ENCODE measurements around the gene PDILT.
"Not testable (repeated sequence)": the region's sequence is repeated elsewhere in the genome, so short reads cannot be mapped to it uniquely, and the experiment has no call there.

The PDILT gene, protein sequence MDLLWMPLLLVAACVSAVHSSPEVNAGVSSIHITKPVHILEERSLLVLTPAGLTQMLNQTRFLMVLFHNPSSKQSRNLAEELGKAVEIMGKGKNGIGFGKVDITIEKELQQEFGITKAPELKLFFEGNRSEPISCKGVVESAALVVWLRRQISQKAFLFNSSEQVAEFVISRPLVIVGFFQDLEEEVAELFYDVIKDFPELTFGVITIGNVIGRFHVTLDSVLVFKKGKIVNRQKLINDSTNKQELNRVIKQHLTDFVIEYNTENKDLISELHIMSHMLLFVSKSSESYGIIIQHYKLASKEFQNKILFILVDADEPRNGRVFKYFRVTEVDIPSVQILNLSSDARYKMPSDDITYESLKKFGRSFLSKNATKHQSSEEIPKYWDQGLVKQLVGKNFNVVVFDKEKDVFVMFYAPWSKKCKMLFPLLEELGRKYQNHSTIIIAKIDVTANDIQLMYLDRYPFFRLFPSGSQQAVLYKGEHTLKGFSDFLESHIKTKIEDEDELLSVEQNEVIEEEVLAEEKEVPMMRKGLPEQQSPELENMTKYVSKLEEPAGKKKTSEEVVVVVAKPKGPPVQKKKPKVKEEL

GRCh38 chr16:20404637-20405036, at the start of gene PDILT:
Gene PDILT, minus strand, starts transcription at chr16:20404737. Its CDS starts 5,437 bp downstream, at chr16:20399300.
- DNase-seq (ENCODE audit: low spot score in 2 of 2) (no peak), ATAC-seq (ENCODE audit: low read depth) (no peak)
- Mint-ChIP-seq H3K36me3 (no peaks in the 10 kb centered on the region), H3K27ac (no peak within 1 kb of the TSS), H3K4me3 (no peak within 1 kb of the TSS), H3K4me1 (peaks cover 3% of the 10 kb centered on the region), H3K9me3 (no peaks in the 10 kb centered on the region), H3K27me3 (peaks cover 4% of the 10 kb centered on the region)

DNA sequence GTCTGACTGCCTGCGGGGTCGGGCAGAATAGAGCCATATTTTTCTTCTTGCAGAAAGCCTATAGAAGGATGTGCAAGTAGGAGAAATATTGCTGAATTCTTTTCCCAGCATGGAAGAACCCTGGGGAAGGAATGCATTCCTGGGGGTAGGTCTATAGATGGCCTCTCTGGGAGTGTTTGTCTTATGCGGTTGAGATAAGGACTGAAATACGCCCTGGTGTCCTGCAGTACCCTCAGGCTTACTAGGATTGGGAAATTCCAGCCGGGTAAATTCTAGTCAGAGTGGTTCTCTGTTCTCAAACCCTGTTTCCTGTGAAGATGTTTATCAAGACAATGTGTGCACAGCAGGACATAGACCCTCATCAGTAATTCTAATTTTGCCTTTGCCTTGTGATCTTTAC, 49.1 kb upstream of the PDILT start:
- not testable (repeated sequence) for DNase-seq (ENCODE audit: low spot score in 2 of 2); H3K27me3 Mint-ChIP-seq; H3K9me3 Mint-ChIP-seq; H3K36me3 Mint-ChIP-seq; ATAC-seq (ENCODE audit: low read depth); H3K4me3 Mint-ChIP-seq; H3K4me1 Mint-ChIP-seq; H3K27ac Mint-ChIP-seq

DNA sequence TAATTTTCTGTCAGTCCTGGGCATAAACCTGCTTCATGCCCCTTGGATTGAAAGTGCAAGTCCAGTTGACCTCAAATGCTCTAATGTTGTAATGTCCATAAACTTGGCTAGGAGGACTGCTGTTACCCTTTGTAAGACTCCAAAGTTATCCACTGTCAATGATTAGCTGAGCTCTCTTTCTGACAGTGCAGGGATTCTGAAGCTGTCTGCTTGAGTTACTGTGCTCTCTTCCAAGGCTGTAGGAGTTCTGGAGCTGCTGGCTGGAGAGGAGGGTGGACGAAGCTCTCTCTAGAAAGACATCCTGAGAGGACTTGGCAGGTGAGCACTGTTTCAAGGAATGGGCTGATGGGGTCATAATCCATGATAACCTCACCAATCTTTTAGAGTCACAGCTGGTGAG, 46.8 kb upstream of the PDILT start, which contains the start of gene ACSM2A:
ACSM2A (plus strand) TSS at position 158 of the 400 bp plus-strand sequence. CDS start 8,594 bp downstream, outside the sequence.
- not testable (repeated sequence) for H3K4me1 Mint-ChIP-seq; H3K9me3 Mint-ChIP-seq; H3K27me3 Mint-ChIP-seq; H3K27ac Mint-ChIP-seq; H3K4me3 Mint-ChIP-seq; DNase-seq (ENCODE audit: low spot score in 2 of 2); ATAC-seq (ENCODE audit: low read depth); H3K36me3 Mint-ChIP-seq

GRCh38 chr16:20446652-20447393, 42.3 kb upstream of the PDILT start:
- H3K9me3 Mint-ChIP-seq; DNase-seq (ENCODE audit: low spot score in 2 of 2); H3K4me1 Mint-ChIP-seq; H3K27me3 Mint-ChIP-seq; H3K36me3 Mint-ChIP-seq; H3K4me3 Mint-ChIP-seq; ATAC-seq (ENCODE audit: low read depth); H3K27ac Mint-ChIP-seq: not testable (repeated sequence)

GRCh38 chr16:20441859-20442258, 37.3 kb upstream of the PDILT start:
- not testable (repeated sequence) for H3K9me3 Mint-ChIP-seq; H3K4me3 Mint-ChIP-seq; H3K36me3 Mint-ChIP-seq; H3K27me3 Mint-ChIP-seq; DNase-seq (ENCODE audit: low spot score in 2 of 2); H3K27ac Mint-ChIP-seq; ATAC-seq (ENCODE audit: low read depth); H3K4me1 Mint-ChIP-seq

DNA sequence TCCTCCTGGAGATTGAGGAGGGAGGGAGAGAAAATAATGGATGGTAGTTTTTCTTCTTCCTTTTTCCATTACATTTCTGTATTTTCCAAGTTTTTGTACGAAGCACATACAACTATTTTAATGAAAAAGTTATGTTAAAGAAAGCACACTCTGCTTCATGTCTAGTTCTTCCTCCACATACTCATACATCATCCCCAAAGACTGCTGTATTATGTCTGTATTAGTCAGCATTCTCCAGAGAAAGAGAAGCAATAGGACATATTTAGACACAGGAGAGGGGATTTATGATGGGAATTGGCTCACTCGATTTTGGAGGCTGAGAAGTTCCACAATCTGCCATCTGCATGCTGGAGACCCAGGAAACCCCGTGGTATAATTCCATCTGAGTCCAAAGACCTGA, 36.7 kb upstream of the PDILT start:
- no peaks in the 10 kb centered on the region for H3K4me1 Mint-ChIP-seq
- H3K27ac Mint-ChIP-seq = no peak overlapping the region
- ATAC-seq (ENCODE audit: low read depth) = no peak
- no peaks in the 10 kb centered on the region for H3K9me3 Mint-ChIP-seq
- peaks cover under 1% of the 10 kb centered on the region for H3K27me3 Mint-ChIP-seq
- H3K36me3 Mint-ChIP-seq = no peaks in the 10 kb centered on the region
- DNase-seq (ENCODE audit: low spot score in 2 of 2) = no peak
- H3K4me3 Mint-ChIP-seq = no peak overlapping the region

DNA sequence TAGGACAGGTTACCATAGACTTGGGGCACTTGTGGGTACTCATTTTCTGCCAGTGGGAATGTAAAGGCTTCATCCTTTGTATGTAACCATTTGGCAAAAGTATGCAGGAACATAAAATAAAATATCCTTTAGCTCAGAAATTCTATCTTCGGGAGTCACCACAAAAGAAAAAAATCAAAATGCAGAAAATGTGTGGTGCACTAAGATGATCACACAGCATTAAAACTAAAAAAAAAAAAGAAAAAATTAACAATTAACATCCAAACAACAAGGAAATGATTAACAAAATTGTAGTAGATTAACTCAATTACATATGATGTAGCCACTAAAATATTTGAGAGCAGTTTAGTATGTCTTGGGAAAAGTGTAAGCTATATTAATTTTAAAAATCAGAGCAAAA, 36.2 kb upstream of the PDILT start:
- H3K9me3 Mint-ChIP-seq; ATAC-seq (ENCODE audit: low read depth); H3K27ac Mint-ChIP-seq; H3K4me1 Mint-ChIP-seq; H3K4me3 Mint-ChIP-seq; H3K36me3 Mint-ChIP-seq; DNase-seq (ENCODE audit: low spot score in 2 of 2); H3K27me3 Mint-ChIP-seq: not testable (repeated sequence)

- not testable (repeated sequence) for DNase-seq (ENCODE audit: low spot score in 2 of 2); H3K9me3 Mint-ChIP-seq; H3K4me1 Mint-ChIP-seq; H3K4me3 Mint-ChIP-seq; ATAC-seq (ENCODE audit: low read depth); H3K27ac Mint-ChIP-seq; H3K36me3 Mint-ChIP-seq; H3K27me3 Mint-ChIP-seq
Measured at GRCh38 chr16:20439820-20440231, 35.3 kb upstream of the PDILT start.

DNA sequence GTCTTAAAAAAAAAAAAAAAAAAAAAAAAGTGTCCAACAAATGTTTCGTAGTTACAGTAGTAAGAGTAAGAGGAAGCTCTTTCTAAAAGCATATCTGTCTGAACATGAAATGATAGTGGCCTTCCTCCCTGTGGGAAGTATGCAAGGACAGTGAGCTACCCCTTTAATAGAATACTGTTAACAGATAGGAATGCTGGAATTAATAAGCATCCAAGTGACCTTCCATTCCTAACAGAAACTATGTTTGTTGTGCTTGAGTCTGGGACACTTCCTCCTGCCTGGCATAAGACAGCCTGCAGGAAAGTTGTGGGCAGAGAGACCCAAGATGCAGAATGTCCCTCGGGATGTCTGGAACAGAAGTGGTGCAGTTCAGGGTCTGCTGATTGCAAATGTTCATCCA, 34.4 kb upstream of the PDILT start:
- H3K9me3 Mint-ChIP-seq; ATAC-seq (ENCODE audit: low read depth); DNase-seq (ENCODE audit: low spot score in 2 of 2); H3K4me1 Mint-ChIP-seq; H3K36me3 Mint-ChIP-seq; H3K4me3 Mint-ChIP-seq; H3K27me3 Mint-ChIP-seq; H3K27ac Mint-ChIP-seq: not testable (repeated sequence)

- no peaks in the 10 kb centered on the region for H3K9me3 Mint-ChIP-seq
- DNase-seq (ENCODE audit: low spot score in 2 of 2) = no peak
- H3K27ac Mint-ChIP-seq = no peak overlapping the region
- H3K27me3 Mint-ChIP-seq = peaks cover 8% of the 10 kb centered on the region
- peaks cover 2% of the 10 kb centered on the region for H3K4me1 Mint-ChIP-seq
- no peak for ATAC-seq (ENCODE audit: low read depth)
- no peaks in the 10 kb centered on the region for H3K36me3 Mint-ChIP-seq
- H3K4me3 Mint-ChIP-seq = no peak overlapping the region
Measured at GRCh38 chr16:20430948-20431347, 26.4 kb upstream of the PDILT start.

DNA sequence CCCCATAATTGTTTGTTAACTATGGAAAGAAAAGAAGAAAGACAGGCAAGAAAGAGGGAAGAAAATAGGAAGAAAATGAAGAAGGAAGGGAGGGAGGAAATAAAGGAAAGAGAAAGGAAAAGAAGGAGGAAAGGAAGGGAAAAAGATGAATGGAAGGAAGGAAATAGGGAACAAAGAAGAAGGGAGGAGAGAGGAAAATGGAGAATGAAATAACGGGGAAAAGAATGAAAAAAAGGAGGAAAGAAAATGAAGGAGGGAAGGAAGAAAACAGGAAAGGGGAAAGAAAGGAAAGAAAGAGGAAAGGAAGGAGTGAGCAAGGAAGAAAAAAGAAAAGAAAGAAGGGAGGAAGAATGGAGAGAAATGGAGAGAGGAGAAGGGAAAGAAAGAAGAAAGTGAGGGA, 25.9 kb upstream of the PDILT start:
- not testable (repeated sequence) for H3K36me3 Mint-ChIP-seq; H3K4me1 Mint-ChIP-seq; H3K9me3 Mint-ChIP-seq; ATAC-seq (ENCODE audit: low read depth); H3K27me3 Mint-ChIP-seq; H3K4me3 Mint-ChIP-seq; H3K27ac Mint-ChIP-seq; DNase-seq (ENCODE audit: low spot score in 2 of 2)

DNA sequence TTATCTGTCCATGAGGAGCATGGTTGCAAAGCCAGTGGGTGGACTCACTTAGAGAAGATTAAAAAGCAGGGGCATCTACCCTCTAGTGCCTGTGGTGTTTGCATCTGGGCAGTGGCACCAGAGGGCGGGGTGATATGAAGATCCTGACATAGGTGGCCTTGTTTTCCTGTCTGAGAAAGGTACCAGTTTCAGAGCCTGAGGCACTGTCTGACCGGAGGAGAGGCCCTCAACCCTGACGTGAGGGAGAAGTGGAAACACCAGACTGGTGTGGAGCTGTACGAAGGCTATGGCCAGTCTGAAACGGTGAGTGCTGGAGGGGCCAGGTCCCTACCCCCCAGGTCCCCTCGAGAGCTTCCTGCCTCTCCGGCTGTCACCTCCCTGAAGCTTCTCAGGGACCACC, 25.0 kb upstream of the PDILT start:
- ATAC-seq (ENCODE audit: low read depth); H3K9me3 Mint-ChIP-seq; DNase-seq (ENCODE audit: low spot score in 2 of 2); H3K27ac Mint-ChIP-seq; H3K4me1 Mint-ChIP-seq; H3K36me3 Mint-ChIP-seq; H3K4me3 Mint-ChIP-seq: not testable (repeated sequence)
- H3K27me3 Mint-ChIP-seq = peaks cover 10% of the 10 kb centered on the region

- not testable (repeated sequence) for H3K27ac Mint-ChIP-seq; ATAC-seq (ENCODE audit: low read depth); H3K4me3 Mint-ChIP-seq; H3K36me3 Mint-ChIP-seq; H3K4me1 Mint-ChIP-seq; H3K9me3 Mint-ChIP-seq; DNase-seq (ENCODE audit: low spot score in 2 of 2)
- peaks cover 14% of the 10 kb centered on the region for H3K27me3 Mint-ChIP-seq
Measured at GRCh38 chr16:20427401-20427797, 22.9 kb upstream of the PDILT start.

GRCh38 chr16:20424129-20424866, 19.8 kb upstream of the PDILT start:
- no peaks in the 10 kb centered on the region for H3K4me1 Mint-ChIP-seq
- DNase-seq (ENCODE audit: low spot score in 2 of 2) = no peak
- no peaks in the 10 kb centered on the region for H3K9me3 Mint-ChIP-seq
- H3K27ac Mint-ChIP-seq = no peak overlapping the region
- peaks cover 9% of the 10 kb centered on the region for H3K27me3 Mint-ChIP-seq
- H3K36me3 Mint-ChIP-seq = no peaks in the 10 kb centered on the region
- H3K4me3 Mint-ChIP-seq = no peak overlapping the region
- ATAC-seq (ENCODE audit: low read depth) = no peak

All from memory B cell (primary cell).